Liver (tissue), 9 donors: ENCODE data around the gene ABCE1. TPM values are rescaled to one million over a fixed set of nuclear protein-coding genes. Genes with fewer than 3 reads are reported as not detected.

Experiments used
- DNase-seq: peaks from one replicate; pipeline ENCODE4 v3.0.0-alpha.2; 2017; ENCODE audit warnings: low spot score
- H3K27ac ChIP-seq, 2 donors: one replicate each; pipeline ENCODE4 v1.7.0; 2013; ENCODE audit warnings: inconsistent platforms in 2 of 2, low read length in 2 of 2, control low read depth in 1 of 2, low read depth in 1 of 2, mild to moderate bottlenecking in 1 of 2
- H3K27me3 ChIP-seq, 4 donors: one replicate each; pipeline versions ENCODE4 v1.6.1 to v1.7.0; 2013; ENCODE audit warnings: low read length in 3 of 4, inconsistent platforms in 1 of 4, mild to moderate bottlenecking in 1 of 4, moderate library complexity in 1 of 4; ENCODE audit not compliant: control insufficient read depth in 4 of 4, insufficient read depth in 4 of 4
- H3K36me3 ChIP-seq, 4 donors: one replicate each; pipeline versions ENCODE4 v1.6.1 to v1.7.0; 2013; ENCODE audit warnings: low read length in 3 of 4, mild to moderate bottlenecking in 3 of 4, low read depth in 1 of 4, moderate library complexity in 1 of 4; ENCODE audit not compliant: control insufficient read depth in 4 of 4, insufficient read depth in 3 of 4
- H3K4me1 ChIP-seq, 4 donors: one replicate each; pipeline versions ENCODE4 v1.6.1 to v1.7.0; 2013; ENCODE audit warnings: low read length in 3 of 4, mild to moderate bottlenecking in 3 of 4, moderate library complexity in 1 of 4; ENCODE audit not compliant: control insufficient read depth in 4 of 4, insufficient read depth in 4 of 4
- H3K4me3 ChIP-seq, 3 donors: one replicate each; pipeline versions ENCODE4 v1.6.1 to v1.7.0; 2013; ENCODE audit warnings: low read length in 3 of 3, control low read depth in 1 of 3, low read depth in 1 of 3, mild to moderate bottlenecking in 1 of 3
- H3K9ac ChIP-seq, 2 donors: one replicate each; pipeline ENCODE4 v1.7.0; 2013; ENCODE audit warnings: low read length in 2 of 2, mild to moderate bottlenecking in 2 of 2, moderate library complexity in 2 of 2, control low read depth in 1 of 2, low read depth in 1 of 2
- H3K9me3 ChIP-seq, 4 donors: one replicate each; pipeline versions ENCODE4 v1.6.1 to v1.7.0; 2013; ENCODE audit warnings: low read length in 3 of 4; ENCODE audit not compliant: control insufficient read depth in 4 of 4
- CTCF ChIP-seq: fragments of 150-350 bp; IDR thresholded peaks from 2 replicates; pipeline ENCODE4 v1.5.1; 2017; ENCODE audit warnings: improper control_type of control experiment, low read depth, low read length; ENCODE audit not compliant: missing input control
- EGR1 ChIP-seq, 2 donors: IDR thresholded peaks; 2 replicates each; pipeline ENCODE4 v1.6.1; 2016 to 2018; ENCODE audit warnings: antibody characterized with exemption in 2 of 2, low read depth in 2 of 2
- FOXA1 ChIP-seq: IDR thresholded peaks from 2 replicates; pipeline ENCODE4 v1.6.1; 2016; ENCODE audit warnings: antibody characterized with exemption
- FOXA2 ChIP-seq: IDR thresholded peaks from 2 replicates; pipeline ENCODE4 v1.6.1; 2016; ENCODE audit warnings: antibody characterized with exemption
- GABPA ChIP-seq, 2 donors: IDR thresholded peaks in 1 of 2; conservative IDR thresholded peaks in 1 of 2; 2 replicates each; pipeline ENCODE4 v1.6.1; 2016; ENCODE audit warnings: antibody characterized with exemption in 2 of 2, mild to moderate bottlenecking in 1 of 2, moderate library complexity in 1 of 2
- HNF4A ChIP-seq, 2 donors: conservative IDR thresholded peaks; 2 replicates each; pipeline ENCODE4 v1.6.1; 2016; ENCODE audit warnings: antibody characterized with exemption in 2 of 2, mild to moderate bottlenecking in 2 of 2
- HNF4G ChIP-seq: IDR thresholded peaks from 2 replicates; pipeline ENCODE4 v1.6.1; 2016; ENCODE audit warnings: antibody characterized with exemption
- JUND ChIP-seq, 2 donors: IDR thresholded peaks; 2 replicates each; pipeline ENCODE4 v1.6.1; 2016; ENCODE audit warnings: antibody characterized with exemption in 2 of 2
- NR2F2 ChIP-seq: IDR thresholded peaks from 2 replicates; pipeline ENCODE4 v1.6.1; 2016; ENCODE audit warnings: antibody characterized with exemption
- RAD21 ChIP-seq, 2 donors: IDR thresholded peaks; 2 replicates each; pipeline ENCODE4 v1.6.1; 2016; ENCODE audit warnings: antibody characterized with exemption in 2 of 2, mild to moderate bottlenecking in 2 of 2
- RXRA ChIP-seq, 2 donors: IDR thresholded peaks; 2 replicates each; pipeline ENCODE4 v1.6.1; 2017 to 2018; ENCODE audit warnings: antibody characterized with exemption in 2 of 2, mild to moderate bottlenecking in 1 of 2
- SP1 ChIP-seq: IDR thresholded peaks from 2 replicates; pipeline ENCODE4 v1.6.1; 2018; ENCODE audit warnings: antibody characterized with exemption, mild to moderate bottlenecking
- TAF1 ChIP-seq: conservative IDR thresholded peaks from 2 replicates; pipeline ENCODE4 v1.6.1; 2016; ENCODE audit warnings: antibody characterized with exemption, mild to moderate bottlenecking
- YY1 ChIP-seq: IDR thresholded peaks from 2 replicates; pipeline ENCODE4 v1.6.1; 2016; ENCODE audit warnings: antibody characterized with exemption, mild to moderate bottlenecking
- ZBTB33 ChIP-seq: IDR thresholded peaks from 2 replicates; pipeline ENCODE4 v1.6.1; 2016; ENCODE audit warnings: antibody characterized with exemption
- WGBS: extraction: QIAGEN DNeasy Blood & Tissue Kit; methylation state at CpG from one replicate; pipeline ENCODE4 v1.1.7; 2013; 5-methylcytosine and 5-hydroxymethylcytosine counted together
- polyA plus RNA-seq, 2 donors: library from polyadenylated mRNA; stranded (reverse) in 1 of 2; unstranded in 1 of 2; fragments of 200-250 nt in 1 of 2; fragments of >200 nt in 1 of 2; fragmentation: Nextera tagmentation in 1 of 2; extraction: Ambion mirVana in 1 of 2; gene quantifications; one replicate each; pipeline versions ENCODE4 v1.2.1 to v1.2.3, GENCODE V29; 2013 to 2015
- total RNA-seq, 2 donors: library from RNA; depleted of rRNA; stranded (reverse); fragments of >200 nt; gene quantifications; one replicate each; pipeline ENCODE4 v1.2.3, GENCODE V29; 2014
- TF ChIP-seq, protein P1 (sequence below): IDR thresholded peaks from 2 replicates; pipeline ENCODE4 v1.6.1; 2016; ENCODE audit warnings: antibody characterized with exemption
- TF ChIP-seq, protein P2 (sequence below): IDR thresholded peaks from 2 replicates; pipeline ENCODE4 v1.6.1; 2016; ENCODE audit warnings: antibody characterized with exemption, mild to moderate bottlenecking
- TF ChIP-seq, protein P3 (sequence below): IDR thresholded peaks from 2 replicates; pipeline ENCODE4 v1.6.1; 2016; ENCODE audit warnings: antibody characterized with exemption
- donor health status: healthy.
- donor health status: healthy.
- donor health status: healthy.
- donor health status: healthy.
- donor health status: healthy.

The ABCE1 gene
- total and polyA plus RNA-seq, 4 donors: 12.7 to 59.8 (median 31.0) TPM

DNA sequence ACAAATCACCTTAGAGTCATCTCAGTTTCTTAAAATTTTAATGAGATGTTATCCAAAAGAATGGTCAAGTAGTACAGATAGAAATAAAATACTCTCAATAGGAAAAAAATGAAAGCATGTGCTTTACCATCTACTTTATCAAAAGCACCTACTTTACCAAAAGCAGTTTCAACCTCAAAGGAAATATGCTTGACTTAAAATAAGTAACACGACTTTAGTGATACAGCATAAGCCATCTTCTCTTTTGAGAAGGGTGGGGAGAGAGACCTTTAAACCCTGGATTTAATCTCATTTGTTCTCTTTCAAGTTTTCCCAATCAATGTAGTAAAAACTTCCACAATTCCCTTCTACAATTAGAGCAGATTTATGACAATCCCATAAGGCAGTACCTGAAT lies 55.8 kb downstream of the ABCE1 start:
- Histone ChIP-seq H3K27ac (no peak overlapping the region), H3K9me3 (no peaks in the 10 kb centered on the region), H3K9ac (no peak overlapping the region), H3K4me1 (no peaks in the 10 kb centered on the region), H3K36me3 (peaks cover 11 to 52% (median 42%) of the 10 kb centered on the region in 4 donors), H3K4me3 (no peak overlapping the region), H3K27me3 (no peaks in the 10 kb centered on the region)
- WGBS: 71% methylated on average over 1 of the region's 1 CpG
- no peak for TF ChIP-seq YY1
- TF ChIP-seq HNF4A (conservative IDR thresholded peaks at IDR 0.05): no peak
- no peak for TF ChIP-seq GABPA (IDR thresholded peaks at IDR 0.05 in 1 of 2, conservative IDR thresholded peaks at IDR 0.05 in 1 of 2)
- no peak for TF ChIP-seq TAF1
- no peak for TF ChIP-seq RXRA (IDR thresholded peaks at IDR 0.05)
- no peak for TF ChIP-seq ZBTB33
- TF ChIP-seq, protein P1, sequence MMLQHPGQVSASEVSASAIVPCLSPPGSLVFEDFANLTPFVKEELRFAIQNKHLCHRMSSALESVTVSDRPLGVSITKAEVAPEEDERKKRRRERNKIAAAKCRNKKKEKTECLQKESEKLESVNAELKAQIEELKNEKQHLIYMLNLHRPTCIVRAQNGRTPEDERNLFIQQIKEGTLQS: no peak
- no peak for TF ChIP-seq FOXA2
- TF ChIP-seq NR2F2: no peak
- TF ChIP-seq SP1: no peak
- TF ChIP-seq HNF4G: no peak
- TF ChIP-seq, protein P2, sequence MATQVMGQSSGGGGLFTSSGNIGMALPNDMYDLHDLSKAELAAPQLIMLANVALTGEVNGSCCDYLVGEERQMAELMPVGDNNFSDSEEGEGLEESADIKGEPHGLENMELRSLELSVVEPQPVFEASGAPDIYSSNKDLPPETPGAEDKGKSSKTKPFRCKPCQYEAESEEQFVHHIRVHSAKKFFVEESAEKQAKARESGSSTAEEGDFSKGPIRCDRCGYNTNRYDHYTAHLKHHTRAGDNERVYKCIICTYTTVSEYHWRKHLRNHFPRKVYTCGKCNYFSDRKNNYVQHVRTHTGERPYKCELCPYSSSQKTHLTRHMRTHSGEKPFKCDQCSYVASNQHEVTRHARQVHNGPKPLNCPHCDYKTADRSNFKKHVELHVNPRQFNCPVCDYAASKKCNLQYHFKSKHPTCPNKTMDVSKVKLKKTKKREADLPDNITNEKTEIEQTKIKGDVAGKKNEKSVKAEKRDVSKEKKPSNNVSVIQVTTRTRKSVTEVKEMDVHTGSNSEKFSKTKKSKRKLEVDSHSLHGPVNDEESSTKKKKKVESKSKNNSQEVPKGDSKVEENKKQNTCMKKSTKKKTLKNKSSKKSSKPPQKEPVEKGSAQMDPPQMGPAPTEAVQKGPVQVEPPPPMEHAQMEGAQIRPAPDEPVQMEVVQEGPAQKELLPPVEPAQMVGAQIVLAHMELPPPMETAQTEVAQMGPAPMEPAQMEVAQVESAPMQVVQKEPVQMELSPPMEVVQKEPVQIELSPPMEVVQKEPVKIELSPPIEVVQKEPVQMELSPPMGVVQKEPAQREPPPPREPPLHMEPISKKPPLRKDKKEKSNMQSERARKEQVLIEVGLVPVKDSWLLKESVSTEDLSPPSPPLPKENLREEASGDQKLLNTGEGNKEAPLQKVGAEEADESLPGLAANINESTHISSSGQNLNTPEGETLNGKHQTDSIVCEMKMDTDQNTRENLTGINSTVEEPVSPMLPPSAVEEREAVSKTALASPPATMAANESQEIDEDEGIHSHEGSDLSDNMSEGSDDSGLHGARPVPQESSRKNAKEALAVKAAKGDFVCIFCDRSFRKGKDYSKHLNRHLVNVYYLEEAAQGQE: no peak
- TF ChIP-seq CTCF: no peak
- TF ChIP-seq RAD21 (IDR thresholded peaks at IDR 0.05): no peak
- TF ChIP-seq FOXA1: no peak
- TF ChIP-seq, protein P3, sequence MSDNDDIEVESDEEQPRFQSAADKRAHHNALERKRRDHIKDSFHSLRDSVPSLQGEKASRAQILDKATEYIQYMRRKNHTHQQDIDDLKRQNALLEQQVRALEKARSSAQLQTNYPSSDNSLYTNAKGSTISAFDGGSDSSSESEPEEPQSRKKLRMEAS: no peak
- no peak for TF ChIP-seq JUND (IDR thresholded peaks at IDR 0.05)
- no peak for TF ChIP-seq EGR1 (IDR thresholded peaks at IDR 0.05; ENCODE audit: low read depth in 2 of 2)
- no peak for DNase-seq
